PC-3 (cell line): ENCODE measurements around the gene ZNF358. TPM values are rescaled to one million over a fixed set of nuclear protein-coding genes. Genes with fewer than 3 reads are reported as not detected.

ENCODE experiments used
- ATAC-seq: fragments of 200-7000 bp; cut with Tn5 transposase; 2 replicates; pipeline ENCODE4 v1.9.1; 2020; ENCODE audit warnings: mild to moderate bottlenecking, moderate library complexity
- BruUV-seq: library from RNA; stranded (reverse); fragments of 400-500 nt; replicated peaks from 2 replicates; lab custom pipeline; 2021; lab: Mats Ljungman, UMichigan
- CTCF ChIA-PET: fragments of 300-600 bp; sonication (Branson Sonifier 250); formaldehyde crosslinking; loops from one replicate; lab custom pipeline; 2022; ENCODE audit warnings: antibody characterized with exemption; lab: Charles Lee
- POLR2A ChIA-PET: fragments of 300-600 bp; sonication (Branson Sonifier 250); formaldehyde crosslinking; loops from one replicate; lab custom pipeline; 2022; ENCODE audit warnings: antibody characterized with exemption; ENCODE audit not compliant: unreplicated experiment; lab: Charles Lee
- DNase-seq: peaks from one replicate; pipeline ENCODE4 v3.0.0-alpha.2; 2015
- H2AFZ ChIP-seq: fragments of 300-600 bp; sonication (generic); 2 replicates; pipeline ENCODE4 v1.6.0; 2016; ENCODE audit warnings: antibody characterized with exemption, low read length
- H3F3A ChIP-seq: fragments of 300-600 bp; sonication (generic); one replicate; pipeline ENCODE4 v1.6.0; 2017; ENCODE audit warnings: antibody characterized with exemption, low read length, control low read depth, mild to moderate bottlenecking; ENCODE audit not compliant: unreplicated experiment
- H3K27ac ChIP-seq: fragments of 300-600 bp; sonication (generic); 2 replicates; pipeline ENCODE4 v1.5.1; 2016; ENCODE audit warnings: mild to moderate bottlenecking, low read length
- H3K27me3 ChIP-seq: fragments of 300-600 bp; sonication (generic); 2 replicates; pipeline ENCODE4 v1.6.1; 2016; ENCODE audit warnings: low read length, mixed read lengths
- H3K36me3 ChIP-seq: fragments of 300-600 bp; sonication (generic); 2 replicates; pipeline ENCODE4 v1.6.1; 2016; ENCODE audit warnings: low read depth, mixed run types, low read length, mixed read lengths
- H3K4me1 ChIP-seq: fragments of 300-600 bp; sonication (generic); 2 replicates; pipeline ENCODE4 v1.5.1; 2016; ENCODE audit warnings: low read length; ENCODE audit not compliant: insufficient read depth
- H3K4me2 ChIP-seq: fragments of 300-600 bp; sonication (generic); 2 replicates; pipeline ENCODE4 v1.6.0; 2016; ENCODE audit warnings: low read length
- H3K4me3 ChIP-seq: fragments of 300-600 bp; sonication (generic); 2 replicates; pipeline ENCODE4 v1.5.1; 2016; ENCODE audit warnings: mild to moderate bottlenecking, low read length, mixed read lengths
- H3K79me2 ChIP-seq: fragments of 300-600 bp; sonication (generic); 2 replicates; pipeline ENCODE4 v1.6.1; 2017; ENCODE audit warnings: low read length, mixed read lengths
- H3K9ac ChIP-seq: fragments of 300-600 bp; sonication (generic); 2 replicates; pipeline ENCODE4 v1.6.0; 2016; ENCODE audit warnings: mild to moderate bottlenecking, low read length
- H3K9me2 ChIP-seq: fragments of 300-600 bp; sonication (generic); replicated peaks from 2 replicates; pipeline ENCODE4 v1.6.1; 2016; ENCODE audit warnings: mixed run types, low read length, mixed read lengths
- H3K9me3 ChIP-seq: fragments of 300-600 bp; sonication (generic); 2 replicates; pipeline ENCODE4 v1.6.1; 2016; ENCODE audit warnings: low read length, mixed read lengths
- H4K20me1 ChIP-seq: fragments of 300-600 bp; sonication (generic); 2 replicates; pipeline ENCODE4 v1.6.1; 2016; ENCODE audit warnings: low read length, mixed read lengths
- CTCF ChIP-seq: fragments of 300-600 bp; sonication (generic); conservative IDR thresholded peaks from 2 replicates; pipeline ENCODE4 v1.5.1; 2017; ENCODE audit warnings: antibody characterized with exemption, low read depth, mild to moderate bottlenecking, low read length
- EZH2 ChIP-seq: fragments of 300-600 bp; sonication (generic); IDR thresholded peaks from one replicate; pipeline ENCODE4 v1.6.1; 2017; ENCODE audit warnings: antibody characterized with exemption, mild to moderate bottlenecking, low read length; ENCODE audit not compliant: unreplicated experiment
- EZH2phosphoT487 ChIP-seq: fragments of 300-600 bp; sonication (generic); IDR thresholded peaks from 2 replicates; pipeline ENCODE4 v1.6.1; 2018; ENCODE audit warnings: mild to moderate bottlenecking, antibody characterized with exemption, low read length, borderline replicate concordance
- intact Hi-C: fragments of 100-400 bp; cut with micrococcal nuclease; formaldehyde crosslinking; loops from 2 replicates; pipeline ENCODE4 v1.9.0; 2023
- total RNA-seq: library from RNA; depleted of rRNA; stranded (reverse); fragments of >200 nt; gene quantifications from 2 replicates; pipeline ENCODE4 v1.2.3, GENCODE V29; 2014

The ZNF358 gene
- total RNA-seq, 1 experiment from 2014 or later = 41.6 TPM

- Histone ChIP-seq H3K27me3 (no peaks in the 10 kb centered on the region), H3K9ac (peak overlapping the region; percentile 81), H4K20me1 (no peaks in the 10 kb centered on the region), H3F3A (no peaks in the 10 kb centered on the region), H3K4me3 (no peak overlapping the region), H3K4me1 (peaks cover 9% of the 10 kb centered on the region), H3K4me2 (peak overlapping the region; percentile 89), H2AFZ (peak overlapping the region; percentile 96), H3K27ac (no peak overlapping the region; the same call in 1 of the 2 replicates), H3K36me3 (no peaks in the 10 kb centered on the region), H3K79me2 (no peaks in the 10 kb centered on the region), H3K9me3 (no peaks in the 10 kb centered on the region), H3K9me2 (no peaks in the 10 kb centered on the region)
- ATAC-seq (no peak), DNase-seq (no peak)
- ChIA-PET POLR2A (no interaction called here), CTCF (no interaction called here)
- intact Hi-C loops = loop anchor here (2.0 kb wide), 1 partner anchor 45 kb away; the partner anchor contains the start of gene PNPLA6
- BruUV-seq = no TSS peak
- TF ChIP-seq CTCF (no peak), EZH2 (no peak), EZH2phosphoT487 (no peak)
Measured at GRCh38 chr19:7489609-7490044, 26.3 kb upstream of the ZNF358 start.

- Histone ChIP-seq H3K9me3 (no peaks in the 10 kb centered on the region), H3K4me3 (no peak overlapping the region), H3K79me2 (no peaks in the 10 kb centered on the region), H3K27me3 (no peaks in the 10 kb centered on the region), H2AFZ (no peak overlapping the region), H3K4me1 (peaks cover 9% of the 10 kb centered on the region), H3F3A (no peaks in the 10 kb centered on the region), H3K27ac (no peak overlapping the region), H4K20me1 (no peaks in the 10 kb centered on the region), H3K9ac (no peak overlapping the region), H3K9me2 (no peaks in the 10 kb centered on the region), H3K4me2 (no peak overlapping the region), H3K36me3 (no peaks in the 10 kb centered on the region)
- intact Hi-C loops = no loop called here
- ATAC-seq = no peak
- POLR2A ChIA-PET = no interaction called here
- no TSS peak for BruUV-seq
- CTCF ChIA-PET = no interaction called here
- TF ChIP-seq EZH2 (no peak), EZH2phosphoT487 (no peak), CTCF (no peak)
- no peak for DNase-seq
Measured at GRCh38 chr19:7492142-7492541, 23.8 kb upstream of the ZNF358 start.

GRCh38 chr19:7492558-7492957, 23.3 kb upstream of the ZNF358 start:
- H3K79me2 ChIP-seq = no peaks in the 10 kb centered on the region
- peaks cover 9% of the 10 kb centered on the region for H3K4me1 ChIP-seq
- H3K36me3 ChIP-seq = no peaks in the 10 kb centered on the region
- H3K9ac ChIP-seq = no peak overlapping the region
- H3K9me2 ChIP-seq = no peaks in the 10 kb centered on the region
- no peak for ATAC-seq
- H3K4me3 ChIP-seq = no peak overlapping the region
- H3K27me3 ChIP-seq = no peaks in the 10 kb centered on the region
- CTCF ChIA-PET = no interaction called here
- TF ChIP-seq EZH2 = no peak
- no peak for TF ChIP-seq EZH2phosphoT487
- no peak for TF ChIP-seq CTCF
- H3K27ac ChIP-seq = no peak overlapping the region
- H3K4me2 ChIP-seq = no peak overlapping the region
- no peak overlapping the region for H2AFZ ChIP-seq
- no peaks in the 10 kb centered on the region for H3F3A ChIP-seq
- no peaks in the 10 kb centered on the region for H4K20me1 ChIP-seq
- no peaks in the 10 kb centered on the region for H3K9me3 ChIP-seq
- BruUV-seq = no TSS peak
- intact Hi-C loops = no loop called here
- DNase-seq = no peak
- POLR2A ChIA-PET = no interaction called here
